HUES6 (cell line): ENCODE measurements around the gene FAM110A.

Source experiments
- H3K27ac ChIP-seq: 2 replicates; pipeline ENCODE4 v1.7.0; 2013; ENCODE audit warnings: low read depth, mild to moderate bottlenecking, low read length, inconsistent platforms
- H3K27me3 ChIP-seq: 2 replicates; pipeline ENCODE4 v1.6.1; 2013; ENCODE audit warnings: low read length; ENCODE audit not compliant: control insufficient read depth, insufficient read depth
- H3K36me3 ChIP-seq: 2 replicates; pipeline ENCODE4 v1.6.1; 2013; ENCODE audit warnings: low read length; ENCODE audit not compliant: control insufficient read depth, insufficient read depth
- H3K4me1 ChIP-seq: 2 replicates; pipeline ENCODE4 v1.6.1; 2013; ENCODE audit warnings: low read length; ENCODE audit not compliant: control insufficient read depth, insufficient read depth
- H3K4me3 ChIP-seq: 2 replicates; pipeline ENCODE4 v1.5.1; 2013; ENCODE audit warnings: low read depth, low read length
- H3K9ac ChIP-seq: one replicate; pipeline ENCODE4 v1.6.1; 2013; ENCODE audit warnings: mild to moderate bottlenecking, low read length
- H3K9me3 ChIP-seq: 2 replicates; pipeline ENCODE4 v1.6.1; 2013; ENCODE audit warnings: low read depth, low read length; ENCODE audit not compliant: control insufficient read depth, insufficient read depth

Gene FAM110A

GRCh38 chr20:813390-813789 lies 20.1 kb upstream of the FAM110A start:
- Histone ChIP-seq H3K4me3 (no peak overlapping the region), H3K9me3 (peaks cover 14% of the 10 kb centered on the region), H3K27me3 (no peaks in the 10 kb centered on the region), H3K36me3 (no peaks in the 10 kb centered on the region; the same call in 1 of the 2 replicates), H3K9ac (no peak overlapping the region), H3K4me1 (peaks cover 8% of the 10 kb centered on the region), H3K27ac (no peak overlapping the region)

- Histone ChIP-seq H3K4me1 (peaks cover 8% of the 10 kb centered on the region), H3K4me3 (no peak overlapping the region), H3K27ac (no peak overlapping the region), H3K36me3 (no peaks in the 10 kb centered on the region), H3K27me3 (no peaks in the 10 kb centered on the region), H3K9me3 (peaks cover 2% of the 10 kb centered on the region; the same call in 1 of the 2 replicates), H3K9ac (no peak overlapping the region)
Observed at GRCh38 chr20:815226-815625, 18.3 kb upstream of the FAM110A start.

GRCh38 chr20:815914-816606 lies 17.5 kb upstream of the FAM110A start:
- Histone ChIP-seq H3K36me3 (no peaks in the 10 kb centered on the region), H3K9me3 (no peaks in the 10 kb centered on the region), H3K4me3 (no peak overlapping the region), H3K9ac (no peak overlapping the region), H3K27ac (no peak overlapping the region), H3K27me3 (no peaks in the 10 kb centered on the region), H3K4me1 (peaks cover 8% of the 10 kb centered on the region)

GRCh38 chr20:818001-818664 lies 15.4 kb upstream of the FAM110A start:
- Histone ChIP-seq H3K9me3 (no peaks in the 10 kb centered on the region), H3K27ac (no peak overlapping the region), H3K4me3 (no peak overlapping the region), H3K9ac (no peak overlapping the region), H3K27me3 (no peaks in the 10 kb centered on the region), H3K4me1 (peaks cover 7% of the 10 kb centered on the region), H3K36me3 (no peaks in the 10 kb centered on the region)

GRCh38 chr20:819680-820322 lies 13.7 kb upstream of the FAM110A start:
- H3K27me3 ChIP-seq = no peaks in the 10 kb centered on the region
- H3K4me1 ChIP-seq = peaks cover 10% of the 10 kb centered on the region

GRCh38 chr20:820323-820953 lies 13.1 kb upstream of the FAM110A start:
- H3K27ac ChIP-seq = no peak overlapping the region

More at GRCh38 chr20:819680-820322, 13.7 kb upstream of the FAM110A start:
- no peaks in the 10 kb centered on the region for H3K36me3 ChIP-seq
- H3K9ac ChIP-seq = no peak overlapping the region
- H3K27ac ChIP-seq = no peak overlapping the region
- no peaks in the 10 kb centered on the region for H3K9me3 ChIP-seq
- no peak overlapping the region for H3K4me3 ChIP-seq

GRCh38 chr20:821046-821730 lies 12.3 kb upstream of the FAM110A start:
- H3K27me3 ChIP-seq = no peaks in the 10 kb centered on the region
- H3K9me3 ChIP-seq = no peaks in the 10 kb centered on the region
- no peaks in the 10 kb centered on the region for H3K36me3 ChIP-seq
- H3K4me3 ChIP-seq = no peak overlapping the region
- H3K27ac ChIP-seq = no peak overlapping the region
- no peak overlapping the region for H3K9ac ChIP-seq
- H3K4me1 ChIP-seq = peaks cover 6% of the 10 kb centered on the region

More at GRCh38 chr20:820323-820953, 13.1 kb upstream of the FAM110A start:
- Histone ChIP-seq H3K27me3 (no peaks in the 10 kb centered on the region), H3K9ac (no peak overlapping the region), H3K36me3 (no peaks in the 10 kb centered on the region), H3K9me3 (no peaks in the 10 kb centered on the region), H3K4me1 (peaks cover 10% of the 10 kb centered on the region), H3K4me3 (no peak overlapping the region)

GRCh38 chr20:821731-822065 lies 11.8 kb upstream of the FAM110A start:
- no peaks in the 10 kb centered on the region for H3K9me3 ChIP-seq
- no peak overlapping the region for H3K27ac ChIP-seq
- no peaks in the 10 kb centered on the region for H3K27me3 ChIP-seq
- no peak overlapping the region for H3K4me3 ChIP-seq
- H3K9ac ChIP-seq = no peak overlapping the region
- no peaks in the 10 kb centered on the region for H3K36me3 ChIP-seq
- H3K4me1 ChIP-seq = peaks cover 5% of the 10 kb centered on the region

GRCh38 chr20:822651-823573 lies 10.6 kb upstream of the FAM110A start:
- Histone ChIP-seq H3K27me3 (no peaks in the 10 kb centered on the region), H3K4me3 (no peak overlapping the region), H3K36me3 (no peaks in the 10 kb centered on the region), H3K9me3 (no peaks in the 10 kb centered on the region), H3K27ac (no peak overlapping the region), H3K9ac (no peak overlapping the region), H3K4me1 (peaks cover 5% of the 10 kb centered on the region)

- Histone ChIP-seq H3K9me3 (no peaks in the 10 kb centered on the region), H3K27ac (no peak overlapping the region), H3K4me3 (no peak overlapping the region), H3K27me3 (no peaks in the 10 kb centered on the region), H3K4me1 (peaks cover 5% of the 10 kb centered on the region), H3K9ac (no peak overlapping the region), H3K36me3 (no peaks in the 10 kb centered on the region)
Observed at GRCh38 chr20:823574-823902, 10.0 kb upstream of the FAM110A start.
